ENCODE measurements around the gene PDE7B. TPM values are rescaled to one million over a fixed set of nuclear protein-coding genes. Genes with fewer than 3 reads are reported as not detected.

The PDE7B gene
- total and polyA plus RNA-seq, 2 of the 8 experiments (the other 6 are each of a cell fraction or from before 2014, with no cell fraction given): not detected

- 80% methylated on average over 7 of the region's 7 CpGs; no CpG with 5 or more reads in 1 of the 2 experiments for WGBS, 2 experiments (ENCODE audit: extremely low coverage in 1 of 2, insufficient coverage in 1 of 2, insufficient read length in 1 of 2, insufficient replicate concordance in 2 of 2, low coverage in 1 of 2, low lambda C conversion rate in 2 of 2, missing lambda C conversion rate in 1 of 2)
- Histone ChIP-seq H2AK5ac (ENCODE audit: low read depth, low read length) (no peak overlapping the region), H2BK5ac (ENCODE audit: low read depth, low read length) (no peak overlapping the region), H2AFZ (ENCODE audit: low read length) (no peak overlapping the region), H4K5ac (ENCODE audit: insufficient read length, low read depth, low read length) (no peak overlapping the region), H3K36me3 (ENCODE audit: control insufficient read depth in 2 of 4, insufficient read depth in 4 of 4, low read length in 3 of 4) (no peaks in the 10 kb centered on the region), H3K79me2 (ENCODE audit: control insufficient read depth in 1 of 2, insufficient read depth in 2 of 2, low read length in 2 of 2) (no peaks in the 10 kb centered on the region), H4K8ac (ENCODE audit: extremely low read depth, insufficient read depth, low read length) (no peak overlapping the region), H3K23ac (ENCODE audit: insufficient read length) (no peak overlapping the region), H3K4ac (replicated peaks; ENCODE audit: insufficient read length, low read depth, low read length) (no peak overlapping the region), H3K4me2 (ENCODE audit: insufficient read depth in 1 of 2, low read depth in 2 of 2, low read length in 2 of 2) (no peak overlapping the region; a peak in 1 of 4 replicates), H3K27me3 (replicated peaks in 1 of 4; ENCODE audit: control insufficient read depth in 3 of 4, extremely low read depth in 1 of 4, insufficient read depth in 3 of 4, low read length in 3 of 4) (peaks cover 41 to 61% (median 56%) of the 10 kb centered on the region in 4 experiments), H2BK15ac (ENCODE audit: low read length) (no peak overlapping the region), H2BK120ac (replicated peaks; ENCODE audit: low read depth, low read length) (no peak overlapping the region), H4K91ac (replicated peaks; ENCODE audit: insufficient read length, low read length) (no peak overlapping the region), H3K27ac (ENCODE audit: low read depth, low read length) (no peak overlapping the region), H3K18ac (ENCODE audit: extremely low read depth, low read length) (no peak overlapping the region), H3K4me3 (ENCODE audit: extremely low read depth in 1 of 4, insufficient read depth in 2 of 4, low read depth in 3 of 4, low read length in 4 of 4) (no peak overlapping the region), H3K9me3 (ENCODE audit: insufficient read depth in 2 of 2, low read depth in 1 of 2, low read length in 1 of 2) (no peaks in the 10 kb centered on the region), H3K14ac (ENCODE audit: insufficient read length) (no peak overlapping the region), H2BK12ac (ENCODE audit: low read depth, low read length) (no peak overlapping the region), H3K23me2 (ENCODE audit: low read depth, low read length) (no peaks in the 10 kb centered on the region), H3K56ac (replicated peaks; ENCODE audit: insufficient read length, low read depth, low read length) (no peak overlapping the region), H3K4me1 (replicated peaks in 1 of 4; ENCODE audit: control insufficient read depth in 3 of 4, insufficient read depth in 4 of 4, low read length in 3 of 4) (peaks cover 0 to 5% (median 2%) of the 10 kb centered on the region in 4 experiments; a peak in 5 of 7 replicates), H3K79me1 (ENCODE audit: low read depth, low read length) (no peaks in the 10 kb centered on the region), H4K20me1 (replicated peaks in 1 of 2; ENCODE audit: control insufficient read depth in 1 of 2, insufficient read depth in 2 of 2, low read length in 2 of 2) (peaks cover 0 to 2% of the 10 kb centered on the region in 2 experiments), H3K9ac (replicated peaks in 1 of 4; ENCODE audit: extremely low read depth in 1 of 4, low read depth in 3 of 4, low read length in 3 of 4) (no peak overlapping the region), H2BK20ac (ENCODE audit: low read length) (no peak overlapping the region)
- POLR2A ChIA-PET (ENCODE audit: partially characterized antibody): no interaction called here
- FAIRE-seq (no peak), DNase-seq (ENCODE audit: low read depth in 1 of 2, low spot score in 2 of 2) (no peak)
- CTCF ChIA-PET (ENCODE audit: partially characterized antibody): interaction anchor here (0.9 to 4.1 kb wide), 5 partner anchors 10 to 193 kb away, joined by 3 to 15 read pairs (median 4); no protein-coding TSS in a partner anchor
- TF ChIP-seq JUND (IDR thresholded peaks at IDR 0.05; ENCODE audit: low read length) (no peak), TAF7 (optimal IDR thresholded peaks at IDR 0.05; ENCODE audit: borderline replicate concordance, low read depth, low read length) (no peak), ASH2L (IDR thresholded peaks at IDR 0.05; ENCODE audit: low read length) (no peak), ZNF274 (IDR thresholded peaks at IDR 0.05; ENCODE audit: borderline replicate concordance, extremely low read depth, low read length) (no peak), POU5F1 (IDR thresholded peaks at IDR 0.05; ENCODE audit: low read depth, low read length) (no peak), YY1 (IDR thresholded peaks at IDR 0.05; ENCODE audit: low read depth, low read length) (no peak), RAD21 (IDR thresholded peaks at IDR 0.05 in 1 of 2, conservative IDR thresholded peaks at IDR 0.05 in 1 of 2; ENCODE audit: low read depth in 2 of 2, low read length in 2 of 2) (no peak), CREB1 (IDR thresholded peaks at IDR 0.05) (no peak), POLR2A (IDR thresholded peaks at IDR 0.05; ENCODE audit: control extremely low read depth in 1 of 2, low read depth in 2 of 2, low read length in 2 of 2) (no peak)
These were observed 251.6 kb downstream of the PDE7B start for GRCh38 chr6:136102991-136103688.

Measured in H1 (cell line).